ENCODE results near the gene RAB13.
"Not testable (repeated sequence)": the region's sequence is repeated elsewhere in the genome, so short reads cannot be mapped to it uniquely, and the experiment has no call there.

The RAB13 gene

GRCh38 chr1:153985941-153986761 lies at the start of gene RAB13:
TSS of gene RAB13 (minus strand) at chr1:153986339. CDS start at chr1:153986236, 103 bp downstream.
- peak; percentile 61 to 64 for DNase-seq (ENCODE audit: low read depth in 2 of 2)

DNA sequence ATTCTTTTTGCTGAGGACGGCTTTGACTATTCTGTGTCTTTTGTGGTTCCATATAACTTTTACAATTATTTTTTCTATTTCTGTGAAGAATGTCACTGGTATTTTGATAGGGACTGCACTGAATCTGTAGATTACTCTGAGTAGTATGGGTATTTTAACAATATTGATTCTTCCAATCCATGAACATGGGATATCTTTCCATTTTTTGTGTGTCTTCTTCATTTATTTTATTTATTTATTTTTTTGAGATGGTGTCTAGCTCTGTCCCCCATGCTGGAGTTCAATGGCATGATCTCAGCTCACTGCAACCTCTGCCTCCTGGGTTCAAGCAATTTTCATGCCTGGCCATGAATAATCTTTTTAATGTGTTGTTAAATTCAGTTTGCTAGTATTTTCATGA lies 47.6 kb upstream of the RAB13 start:
- not testable (repeated sequence) for DNase-seq (ENCODE audit: low read depth in 2 of 2)

DNA sequence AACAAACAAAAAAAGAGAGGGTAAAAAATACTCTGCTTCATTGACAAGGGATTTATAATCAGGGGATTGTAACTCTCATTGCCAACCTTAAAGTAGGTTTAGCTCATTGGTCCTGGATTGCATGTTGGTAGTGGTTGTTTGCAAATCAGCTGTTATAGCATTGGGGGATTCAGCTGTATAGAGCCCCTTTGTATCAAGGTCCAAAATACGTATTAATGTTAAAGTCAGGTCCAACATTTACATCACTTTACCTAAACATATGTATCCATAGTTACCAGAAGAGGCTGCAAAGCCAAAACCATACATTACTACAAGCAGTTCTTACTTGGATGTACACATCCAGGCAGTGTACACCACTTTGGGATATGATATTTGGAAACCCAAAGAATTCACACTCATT lies 33.8 kb upstream of the RAB13 start:
- no peak for DNase-seq (ENCODE audit: low read depth in 2 of 2)

DNA sequence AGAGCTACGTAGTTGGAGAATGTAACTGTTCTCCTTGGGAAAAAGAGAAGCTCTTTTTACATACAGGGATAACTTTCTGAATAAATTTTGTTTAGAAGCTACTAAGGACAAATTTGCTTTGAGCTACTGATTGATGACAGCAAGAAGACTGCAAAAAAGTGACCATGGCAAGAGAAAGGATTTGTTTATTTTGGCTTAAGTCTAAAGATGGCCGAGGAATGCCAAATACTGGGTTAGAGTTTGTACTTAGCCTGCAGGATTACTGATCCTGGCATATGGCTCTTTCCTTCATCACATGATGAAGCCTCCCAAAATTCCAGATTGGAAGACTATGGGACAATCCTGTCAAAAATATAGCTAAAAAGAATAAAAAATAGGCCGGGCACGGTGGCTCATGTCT lies 33.1 kb upstream of the RAB13 start:
- DNase-seq (ENCODE audit: low read depth in 2 of 2) = no peak

- DNase-seq (ENCODE audit: low read depth in 2 of 2) = peak; percentile 3 to 15
Measured at GRCh38 chr1:154014154-154014907, 28.2 kb upstream of the RAB13 start.

DNA sequence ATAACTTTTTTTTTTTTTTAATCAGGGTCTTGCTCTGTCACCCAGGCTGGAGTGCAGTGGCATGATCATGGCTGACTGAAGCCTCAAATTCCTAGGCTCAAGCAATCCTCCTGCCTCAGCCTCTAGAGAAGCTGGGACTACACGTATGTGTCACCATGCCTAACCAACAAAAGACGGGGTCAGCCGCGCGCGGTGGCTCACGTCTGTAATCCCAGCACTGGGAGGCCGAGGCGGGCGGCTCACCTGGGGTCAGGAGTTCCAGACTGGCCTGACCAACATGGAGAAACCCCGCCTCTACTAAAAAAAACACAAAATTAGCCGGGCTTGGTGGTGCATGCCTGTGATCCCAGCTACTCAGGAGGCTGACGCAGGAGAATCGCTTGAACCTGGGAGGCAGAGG lies 26.4 kb upstream of the RAB13 start:
- DNase-seq (ENCODE audit: low read depth in 2 of 2) = not testable (repeated sequence)

- DNase-seq (ENCODE audit: low read depth in 2 of 2) = no peak
Measured at GRCh38 chr1:154012129-154012528, 26.0 kb upstream of the RAB13 start.

DNA sequence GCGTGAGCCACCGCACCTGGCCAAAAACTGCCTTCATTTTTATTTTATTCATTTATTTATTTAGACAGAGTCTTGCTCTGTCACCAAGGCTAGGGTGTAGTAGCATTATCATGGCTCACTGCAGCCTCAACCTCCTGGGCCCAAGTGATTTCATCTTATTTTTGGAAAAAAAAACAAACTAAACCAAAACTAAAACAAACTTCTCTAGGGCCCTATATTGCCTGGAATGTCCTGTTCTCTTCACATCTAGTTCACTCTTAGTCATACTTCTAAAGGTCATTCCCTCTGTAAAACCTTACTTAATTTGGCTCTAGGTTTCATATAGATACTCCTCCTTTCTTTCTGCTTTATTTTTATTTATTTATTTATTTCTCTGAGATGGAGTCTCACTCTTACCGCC lies 20.0 kb upstream of the RAB13 start:
- no peak for DNase-seq (ENCODE audit: low read depth in 2 of 2)

- DNase-seq (ENCODE audit: low read depth in 2 of 2) = no peak
Measured at GRCh38 chr1:154000420-154000819, 14.3 kb upstream of the RAB13 start.

DNA sequence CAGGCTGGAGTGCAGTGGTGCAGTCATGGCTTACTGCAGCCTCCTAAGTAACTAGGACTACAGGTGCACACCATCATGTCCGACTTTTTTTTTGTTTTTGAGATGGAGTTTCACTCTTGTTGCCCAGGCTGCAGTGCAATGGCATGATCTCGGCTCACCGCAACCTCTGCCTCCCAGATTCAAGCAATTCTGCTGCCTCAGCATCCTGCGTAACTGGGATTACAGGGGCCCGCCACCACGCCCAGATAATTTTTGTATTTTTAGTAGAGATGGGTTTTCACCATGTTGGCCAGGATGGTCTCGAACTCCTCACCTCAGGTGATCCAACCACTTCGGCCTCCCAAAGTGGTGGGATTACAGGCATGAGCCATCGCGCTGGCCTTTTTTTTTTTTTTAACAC lies 10.7 kb upstream of the RAB13 start:
- not testable (repeated sequence) for DNase-seq (ENCODE audit: low read depth in 2 of 2)

DNA sequence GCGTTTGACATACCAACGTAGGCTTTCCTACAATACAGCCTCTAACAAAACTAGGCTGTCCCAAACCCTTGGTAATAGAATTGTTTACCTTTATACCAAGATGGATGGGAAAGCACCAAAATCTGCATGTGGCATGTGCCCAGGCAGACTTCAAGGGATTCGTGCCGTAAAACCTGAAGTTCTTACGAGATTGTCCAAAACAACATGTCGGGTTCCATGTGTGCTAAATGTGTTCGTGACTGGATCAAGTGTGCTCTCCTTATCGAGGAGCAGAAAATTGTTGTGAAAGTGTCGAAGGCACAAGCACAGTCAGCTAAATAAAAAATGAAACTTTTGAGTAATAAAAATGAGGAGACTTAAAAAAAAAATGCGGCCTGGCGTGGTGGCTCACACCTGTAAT lies 9.5 kb upstream of the RAB13 start:
- no peak for DNase-seq (ENCODE audit: low read depth in 2 of 2)

- DNase-seq (ENCODE audit: low read depth in 2 of 2) = no peak
Measured at GRCh38 chr1:153995202-153995601, 9.1 kb upstream of the RAB13 start.

DNA sequence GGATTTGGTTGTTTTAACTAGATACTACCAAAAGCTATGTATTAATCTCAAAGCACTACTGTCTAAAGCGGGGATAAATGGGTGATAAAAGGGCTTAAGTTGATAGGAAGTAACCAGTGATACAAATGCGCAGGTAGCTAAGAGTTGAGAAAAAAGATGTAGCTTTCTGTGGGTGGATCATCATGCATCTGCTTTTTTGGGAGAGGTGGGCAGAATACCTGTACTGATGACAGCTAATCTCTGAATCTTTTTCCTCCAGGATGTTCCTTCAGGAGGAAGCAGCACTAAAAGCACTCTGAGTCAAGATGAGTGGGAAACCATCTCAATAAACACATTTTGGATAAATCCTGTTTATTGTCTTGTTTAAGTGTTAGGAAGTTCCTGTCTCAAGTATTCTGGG lies 5.7 kb upstream of the RAB13 start:
- DNase-seq (ENCODE audit: low read depth in 2 of 2) = no peak

GRCh38 chr1:153991151-153991630 lies 5.1 kb upstream of the RAB13 start:
- no peak for DNase-seq (ENCODE audit: low read depth in 2 of 2)

GRCh38 chr1:153990468-153991150 lies 4.5 kb upstream of the RAB13 start, which contains the start of gene RPS27:
TSS of gene RPS27 (plus strand) at chr1:153990762. CDS start at chr1:153990797, 35 bp downstream.
- DNase-seq (ENCODE audit: low read depth in 2 of 2) = peak; percentile 97 to 98

DNA sequence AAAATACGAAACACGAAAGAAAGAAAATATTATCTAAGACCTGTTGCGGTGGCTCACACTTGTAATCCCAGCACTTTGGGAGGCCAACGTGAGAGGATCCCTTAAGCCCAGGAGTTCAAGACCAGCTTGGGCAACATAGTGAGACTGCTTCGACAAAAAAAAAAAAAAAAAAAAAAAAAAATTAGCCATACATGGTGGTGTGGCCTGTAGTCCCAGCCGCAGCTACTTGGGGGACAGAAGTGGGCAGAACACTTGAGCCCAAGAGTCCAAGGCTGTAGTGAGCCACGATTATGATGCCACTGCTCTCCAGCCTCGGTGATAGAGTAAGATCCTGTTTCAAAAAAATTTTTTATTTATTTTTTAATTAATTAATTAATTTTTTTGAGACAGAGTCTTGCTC lies 1.5 kb upstream of the RAB13 start:
- DNase-seq (ENCODE audit: low read depth in 2 of 2) = no peak

- DNase-seq (ENCODE audit: low read depth in 2 of 2) = peak; percentile 65 to 67
Measured at GRCh38 chr1:153985341-153985912, 712 bp downstream of the RAB13 start.

DNA sequence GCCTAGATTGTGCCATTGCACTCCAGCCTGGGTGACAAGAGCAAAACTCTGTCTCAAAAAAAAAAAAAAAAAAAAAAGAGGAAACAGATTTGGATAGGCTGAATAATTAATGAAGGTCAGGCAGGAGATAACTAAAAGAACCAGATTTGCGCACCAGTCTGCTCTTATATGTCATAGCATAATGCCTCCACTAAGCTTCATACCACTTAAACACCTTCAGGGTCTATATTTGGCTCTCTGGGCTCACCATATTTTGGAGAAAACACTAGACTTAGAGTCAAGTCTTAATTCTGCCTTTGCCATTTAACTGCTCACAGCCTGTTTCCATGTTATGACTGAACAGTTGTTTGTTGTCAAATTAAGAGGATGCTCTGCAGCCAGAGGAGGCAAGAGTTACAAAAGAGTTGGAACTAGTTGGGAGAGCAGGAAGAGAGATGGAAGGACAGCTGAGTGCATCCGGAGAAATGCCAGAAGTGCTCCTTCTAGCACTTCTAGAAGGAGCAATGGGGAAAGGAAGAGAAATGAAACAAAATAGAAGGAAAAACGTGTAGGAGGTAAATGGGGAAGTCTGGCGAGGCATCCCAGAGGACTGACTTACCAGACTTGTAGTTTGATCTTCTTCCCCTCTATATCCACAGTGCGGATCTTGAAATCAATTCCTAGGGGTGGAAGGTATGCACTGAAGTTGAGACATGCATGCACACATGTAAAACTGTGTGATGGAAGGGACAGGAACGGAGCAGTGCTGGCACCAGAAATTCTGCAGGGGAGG lies 1.8 kb downstream of the RAB13 start:
- DNase-seq (ENCODE audit: low read depth in 2 of 2) = no peak

- DNase-seq (ENCODE audit: low read depth in 2 of 2) = not testable (repeated sequence)
Measured at GRCh38 chr1:153981735-153982134, 4.4 kb downstream of the RAB13 start.

- DNase-seq (ENCODE audit: low read depth in 2 of 2) = not testable (repeated sequence)
Measured at GRCh38 chr1:153979091-153979490, 7.0 kb downstream of the RAB13 start.

All from fibroblast of skin of left quadriceps (primary cell).